K562 (cell line): ENCODE results near the gene EBF4. TPM values are rescaled to one million over a fixed set of nuclear protein-coding genes. Genes with fewer than 3 reads are reported as not detected.

Experiments
- CBX3 ChIP-seq, 2 experiments: IDR thresholded peaks; 1 replicate in 1 of 2; 2 replicates in 1 of 2; pipeline ENCODE4 v1.6.1; 2012; ENCODE audit warnings: inconsistent platforms in 2 of 2, low read length in 2 of 2, borderline replicate concordance in 1 of 2, control low read depth in 1 of 2
- CBX8 ChIP-seq: fragments of 200-600 bp; sonication (generic); IDR thresholded peaks from 2 replicates; pipeline ENCODE4 v1.6.1; 2012; ENCODE audit warnings: borderline replicate concordance, mixed run types, low read depth, mild to moderate bottlenecking, moderate library complexity, mixed read lengths, low read length, control low read depth, inconsistent platforms; ENCODE audit not compliant: poor library complexity, severe bottlenecking; ENCODE audit errors: extremely low read depth
- CHD4 ChIP-seq: fragments of 200-600 bp; sonication (generic); IDR thresholded peaks from 3 replicates; pipeline ENCODE4 v1.6.1; 2012; ENCODE audit warnings: low read depth, mild to moderate bottlenecking, mixed read lengths, low read length, inconsistent platforms; ENCODE audit not compliant: insufficient read depth, insufficient replicate concordance, poor library complexity, severe bottlenecking
- E4F1 ChIP-seq: fragments of 250-450 bp; sonication (Bioruptor Pico); IDR thresholded peaks from 2 replicates; pipeline ENCODE4 v1.5.0; 2021; ENCODE audit warnings: mild to moderate bottlenecking, borderline replicate concordance
- ESRRA ChIP-seq: fragments of 450-650 bp; IDR thresholded peaks from 2 replicates; pipeline ENCODE4 v1.6.1; 2014; ENCODE audit warnings: low read depth, mild to moderate bottlenecking, moderate library complexity, borderline replicate concordance
- NR2F6 ChIP-seq: fragments of 450-650 bp; formaldehyde crosslinking; IDR thresholded peaks from 2 replicates; pipeline ENCODE4 v1.4.0; 2020; ENCODE audit warnings: mild to moderate bottlenecking
- PURB ChIP-seq: sonication (generic); formaldehyde crosslinking; IDR thresholded peaks from 2 replicates; pipeline ENCODE4 v1.9.0; 2021; ENCODE audit warnings: low read depth, mild to moderate bottlenecking, missing genetic modification reagents
- SMAD3 ChIP-seq: fragments of 450-650 bp; formaldehyde crosslinking; conservative IDR thresholded peaks from 2 replicates; pipeline ENCODE4 v1.4.0; 2020; ENCODE audit warnings: mild to moderate bottlenecking
- ZFP1 ChIP-seq: fragments of 450-650 bp; formaldehyde crosslinking; IDR thresholded peaks from 2 replicates; pipeline ENCODE4 v1.4.0; 2020; ENCODE audit warnings: mild to moderate bottlenecking, mixed read lengths
- ZNF280A ChIP-seq: fragments of 450-650 bp; IDR thresholded peaks from 2 replicates; pipeline ENCODE4 v1.6.1; 2018; ENCODE audit warnings: mild to moderate bottlenecking, low read depth; ENCODE audit not compliant: partially characterized antibody
- ZNF398 ChIP-seq: fragments of 250-450 bp; sonication (Bioruptor Pico); IDR thresholded peaks from 2 replicates; pipeline ENCODE4 v1.8.0; 2021; ENCODE audit warnings: moderate library complexity, mild to moderate bottlenecking, inconsistent platforms
- ZNF655 ChIP-seq: fragments of 250-450 bp; sonication (Bioruptor Pico); IDR thresholded peaks from 2 replicates; pipeline ENCODE4 v1.5.0; 2021
- ZNF785 ChIP-seq: fragments of 250-450 bp; sonication (Bioruptor Pico); IDR thresholded peaks from 2 replicates; pipeline ENCODE4 v1.4.0; 2020; ENCODE audit warnings: mild to moderate bottlenecking
- ZNF830 ChIP-seq: fragments of 250-450 bp; sonication (Bioruptor Pico); IDR thresholded peaks from 2 replicates; pipeline ENCODE4 v1.5.0; 2021; ENCODE audit warnings: mild to moderate bottlenecking
- polyA plus RNA-seq, 8 experiments: library from polyadenylated mRNA; depleted of rRNA in 4 of 8; stranded (reverse) in 5 of 8; unstranded in 3 of 8; fragments of >200 nt; fragmentation: Nextera tagmentation in 2 of 8; fragmentation: Illumina TruSeq in 1 of 8; extraction: Ambion mirVana in 2 of 8; extraction: Trizol in 1 of 8; gene quantifications; 2 replicates each; pipeline versions ENCODE4 v1.2.1 to v1.2.3, GENCODE V29; 2011 to 2014; ENCODE audit warnings: inconsistent platforms in 1 of 8, missing spikeins in 1 of 8
- total RNA-seq, 7 experiments: library from RNA; depleted of rRNA in 6 of 7; stranded (reverse); fragments of >200 nt in 6 of 7; fragmentation: Illumina TruSeq in 2 of 7; extraction: Trizol in 2 of 7; gene quantifications; 2 replicates each; pipeline versions ENCODE4 v1.2.1 to v1.2.3, GENCODE V29; 2011 to 2021; ENCODE audit warnings: low replicate concordance in 1 of 7

The EBF4 gene
- total and polyA plus RNA-seq, 9 of the 15 experiments (the other 6 are each of a cell fraction or from before 2014, with no cell fraction given), result 0.09 TPM; not detected in 8

GRCh38 chr20:2651772-2652723 is 40.5 kb upstream of the EBF4 start, which contains the start of gene NOP56 (continued):
- TF ChIP-seq CHD4 (no peak), PURB (no peak), ZNF398 (no peak), E4F1 (CRISPR knock-in tag) (no peak), ZFP1 (CRISPR knock-in tag) (no peak), CBX3 (IDR thresholded peaks at IDR 0.05; ENCODE audit: borderline replicate concordance in 1 of 2, low read length in 2 of 2) (no peak), ZNF280A (no peak), CBX8 (no peak), ZNF785 (no peak), ZNF655 (CRISPR knock-in tag) (no peak), ZNF830 (no peak), ESRRA (no peak), NR2F6 (CRISPR knock-in tag) (no peak), SMAD3 (no peak)
